Fibroblast of lung (primary cell): ENCODE results near the gene RRP12. TPM values are rescaled to one million over a fixed set of nuclear protein-coding genes. Genes with fewer than 3 reads are reported as not detected.

ENCODE experiments used
- DNase-seq, 2 donors: peaks; one replicate each; pipeline versions ENCODE4 v3.0.0 to v3.0.0-alpha.2; 2010; ENCODE audit warnings: low read depth in 2 of 2
- H2AFZ ChIP-seq: 2 replicates; pipeline ENCODE4 v1.5.1; 2012; ENCODE audit warnings: low read length, control low read depth, inconsistent platforms
- H3K27ac ChIP-seq: 2 replicates; pipeline ENCODE4 v1.5.1; 2011; ENCODE audit warnings: low read length, control low read depth; ENCODE audit not compliant: insufficient read depth
- H3K27me3 ChIP-seq: 2 replicates; pipeline ENCODE4 v1.5.1; 2011; ENCODE audit warnings: mild to moderate bottlenecking, low read length; ENCODE audit not compliant: control insufficient read depth, insufficient read depth
- H3K36me3 ChIP-seq: 2 replicates; pipeline ENCODE4 v1.5.1; 2011; ENCODE audit warnings: low read length; ENCODE audit not compliant: control insufficient read depth, insufficient read depth
- H3K4me1 ChIP-seq: 2 replicates; pipeline ENCODE4 v1.5.1; 2011; ENCODE audit warnings: low read length; ENCODE audit not compliant: control insufficient read depth, insufficient read depth; ENCODE audit errors: extremely low read depth
- H3K4me2 ChIP-seq: 2 replicates; pipeline ENCODE4 v1.5.1; 2011; ENCODE audit warnings: low read length, control low read depth; ENCODE audit not compliant: insufficient read depth; ENCODE audit errors: extremely low read depth
- H3K4me3 ChIP-seq, 4 experiments: fragments of 200-600 bp in 1 of 4; sonication (generic) in 1 of 4; replicated peaks in 1 of 4; 2 replicates each; pipeline ENCODE4 v1.5.1; 2011 to 2016; ENCODE audit warnings: low read length in 4 of 4, low read depth in 3 of 4, mild to moderate bottlenecking in 3 of 4, control low read depth in 2 of 4, inconsistent platforms in 1 of 4, mixed read lengths in 1 of 4; ENCODE audit not compliant: insufficient read depth in 1 of 4; ENCODE audit errors: control extremely low read depth in 1 of 4
- H3K79me2 ChIP-seq: 2 replicates; pipeline ENCODE4 v1.5.1; 2012; ENCODE audit warnings: mild to moderate bottlenecking, low read length, inconsistent platforms; ENCODE audit not compliant: control insufficient read depth, insufficient read depth
- H3K9ac ChIP-seq: 2 replicates; pipeline ENCODE4 v1.5.1; 2011; ENCODE audit warnings: mild to moderate bottlenecking, low read length, control low read depth; ENCODE audit not compliant: insufficient read depth
- H3K9me3 ChIP-seq: 2 replicates; pipeline ENCODE4 v1.5.1; 2012; ENCODE audit warnings: low read depth, low read length; ENCODE audit not compliant: control insufficient read depth, insufficient read depth
- H4K20me1 ChIP-seq: 2 replicates; pipeline ENCODE4 v1.5.1; 2011; ENCODE audit warnings: low read length; ENCODE audit not compliant: control insufficient read depth, insufficient read depth; ENCODE audit errors: extremely low read depth
- EZH2 ChIP-seq: IDR thresholded peaks from 2 replicates; pipeline ENCODE4 v1.5.1; 2012; ENCODE audit warnings: low read length, control low read depth, mild to moderate bottlenecking; ENCODE audit errors: missing control alignments
- polyA plus RNA-seq, 2 donors: library from polyadenylated mRNA; depleted of rRNA in 1 of 2; stranded (reverse) in 1 of 2; unstranded in 1 of 2; fragments of >200 nt; gene quantifications; 2 replicates each; pipeline ENCODE4 v1.2.1, GENCODE V29; 2011 to 2012; ENCODE audit warnings: missing spikeins in 1 of 2
- total RNA-seq: library from RNA; depleted of rRNA; stranded (reverse); fragments of >200 nt; gene quantifications from 2 replicates; pipeline ENCODE4 v1.2.1, GENCODE V29; 2014
- TF ChIP-seq, protein P1 (sequence below), 2 donors: IDR thresholded peaks in 1 of 2; conservative IDR thresholded peaks in 1 of 2; 1 replicate in 1 of 2; 2 replicates in 1 of 2; pipeline ENCODE4 v1.5.1; 2011 to 2012; ENCODE audit warnings: low read length in 2 of 2, control low read depth in 1 of 2, inconsistent platforms in 1 of 2, low read depth in 1 of 2, mild to moderate bottlenecking in 1 of 2

RRP12 gene
- total and polyA plus RNA-seq, 2 donors (not counting 1 experiment from before 2014, with no cell fraction given) = 6.1 to 10.7 TPM

DNA sequence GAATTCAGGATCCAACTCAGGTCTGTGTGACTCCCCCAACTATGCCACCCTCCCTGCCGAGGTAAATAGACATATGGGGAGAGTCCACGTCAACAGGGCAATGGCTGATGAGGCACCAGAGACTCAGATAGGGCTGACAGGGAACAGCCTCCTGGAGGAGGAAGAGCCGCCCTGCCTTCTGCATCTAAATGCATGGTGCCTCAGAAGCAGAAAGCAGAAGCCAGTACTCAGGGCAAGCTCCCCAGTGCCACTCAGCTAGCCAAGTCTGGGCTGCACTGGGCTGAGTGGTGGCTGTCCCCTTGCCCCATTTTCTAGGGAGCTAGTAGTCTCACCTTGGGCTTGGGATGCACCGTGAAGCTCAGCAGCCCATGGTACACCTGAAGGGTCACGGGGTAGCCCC is 11.0 kb downstream of the RRP12 start:
- H3K27ac ChIP-seq = no peak overlapping the region
- no peak overlapping the region for H2AFZ ChIP-seq
- H3K27me3 ChIP-seq = no peaks in the 10 kb centered on the region
- no peak overlapping the region for H3K4me3 ChIP-seq
- H3K9me3 ChIP-seq = no peaks in the 10 kb centered on the region
- DNase-seq = no peak
- H3K4me1 ChIP-seq = no peaks in the 10 kb centered on the region
- no peak overlapping the region for H3K9ac ChIP-seq
- no peaks in the 10 kb centered on the region for H3K79me2 ChIP-seq
- H3K4me2 ChIP-seq = no peak overlapping the region
- H4K20me1 ChIP-seq = no peaks in the 10 kb centered on the region
- TF ChIP-seq, protein P1, sequence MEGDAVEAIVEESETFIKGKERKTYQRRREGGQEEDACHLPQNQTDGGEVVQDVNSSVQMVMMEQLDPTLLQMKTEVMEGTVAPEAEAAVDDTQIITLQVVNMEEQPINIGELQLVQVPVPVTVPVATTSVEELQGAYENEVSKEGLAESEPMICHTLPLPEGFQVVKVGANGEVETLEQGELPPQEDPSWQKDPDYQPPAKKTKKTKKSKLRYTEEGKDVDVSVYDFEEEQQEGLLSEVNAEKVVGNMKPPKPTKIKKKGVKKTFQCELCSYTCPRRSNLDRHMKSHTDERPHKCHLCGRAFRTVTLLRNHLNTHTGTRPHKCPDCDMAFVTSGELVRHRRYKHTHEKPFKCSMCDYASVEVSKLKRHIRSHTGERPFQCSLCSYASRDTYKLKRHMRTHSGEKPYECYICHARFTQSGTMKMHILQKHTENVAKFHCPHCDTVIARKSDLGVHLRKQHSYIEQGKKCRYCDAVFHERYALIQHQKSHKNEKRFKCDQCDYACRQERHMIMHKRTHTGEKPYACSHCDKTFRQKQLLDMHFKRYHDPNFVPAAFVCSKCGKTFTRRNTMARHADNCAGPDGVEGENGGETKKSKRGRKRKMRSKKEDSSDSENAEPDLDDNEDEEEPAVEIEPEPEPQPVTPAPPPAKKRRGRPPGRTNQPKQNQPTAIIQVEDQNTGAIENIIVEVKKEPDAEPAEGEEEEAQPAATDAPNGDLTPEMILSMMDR (conservative IDR thresholded peaks at IDR 0.05 in 1 of 2, IDR thresholded peaks at IDR 0.05 in 1 of 2; ENCODE audit: low read depth in 1 of 2, low read length in 2 of 2) = no peak
- no peak for TF ChIP-seq EZH2
- peaks cover 14% of the 10 kb centered on the region for H3K36me3 ChIP-seq

DNA sequence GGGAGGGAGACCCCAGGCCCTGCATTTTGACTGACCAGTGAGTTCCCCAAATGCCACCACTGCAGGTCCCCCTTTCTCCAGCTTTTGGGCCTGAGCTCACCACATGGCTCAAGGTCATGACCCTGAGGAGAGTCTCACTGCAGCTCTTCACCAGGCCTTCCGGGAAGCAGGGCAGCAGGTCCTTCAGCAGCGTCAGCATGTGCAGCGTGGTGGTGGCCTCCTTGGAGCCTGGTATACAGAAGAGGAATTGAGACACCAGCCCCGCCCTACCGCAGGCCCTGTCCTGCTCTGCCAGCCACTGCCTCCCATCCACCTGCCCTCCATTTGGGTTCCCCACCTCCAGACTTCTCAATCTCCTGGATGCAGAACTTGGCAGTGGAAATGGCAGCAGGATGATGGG is 13.0 kb downstream of the RRP12 start:
- peaks cover 16% of the 10 kb centered on the region for H3K36me3 ChIP-seq
- no peak overlapping the region for H3K27ac ChIP-seq
- no peaks in the 10 kb centered on the region for H4K20me1 ChIP-seq
- H3K4me1 ChIP-seq = no peaks in the 10 kb centered on the region
- no peak overlapping the region for H3K9ac ChIP-seq
- H3K4me2 ChIP-seq = no peak overlapping the region
- DNase-seq = no peak
- no peak overlapping the region for H3K4me3 ChIP-seq
- no peaks in the 10 kb centered on the region for H3K27me3 ChIP-seq
- H3K9me3 ChIP-seq = no peaks in the 10 kb centered on the region
- TF ChIP-seq, protein P1 (conservative IDR thresholded peaks at IDR 0.05 in 1 of 2, IDR thresholded peaks at IDR 0.05 in 1 of 2; ENCODE audit: low read depth in 1 of 2, low read length in 2 of 2) = no peak
- no peak for TF ChIP-seq EZH2
- H2AFZ ChIP-seq = no peak overlapping the region
- no peaks in the 10 kb centered on the region for H3K79me2 ChIP-seq

DNA sequence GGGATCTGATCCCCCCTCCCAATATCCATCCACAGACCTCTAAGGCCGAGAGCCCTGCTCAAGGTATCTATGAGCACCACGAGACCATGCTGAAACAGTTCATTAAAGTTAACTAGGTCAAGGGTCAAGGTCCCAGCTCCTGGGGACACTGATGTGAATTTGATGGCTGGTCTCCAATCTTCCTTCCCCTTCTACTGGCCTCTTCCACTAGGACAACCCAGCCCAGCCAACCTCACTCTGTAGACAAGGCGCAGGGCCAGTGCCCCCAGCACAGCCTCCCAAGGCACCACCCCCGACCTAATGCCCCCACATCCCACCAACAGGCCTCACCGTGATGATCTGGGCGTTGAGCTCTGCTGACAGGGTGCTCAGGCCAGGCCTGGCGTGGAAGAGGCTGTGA is 15.6 kb downstream of the RRP12 start:
- Histone ChIP-seq H3K9me3 (no peaks in the 10 kb centered on the region), H3K4me1 (no peaks in the 10 kb centered on the region), H2AFZ (no peak overlapping the region), H3K27me3 (no peaks in the 10 kb centered on the region), H3K4me2 (no peak overlapping the region), H3K36me3 (peaks cover 14% of the 10 kb centered on the region), H3K27ac (no peak overlapping the region), H4K20me1 (no peaks in the 10 kb centered on the region), H3K4me3 (no peak overlapping the region), H3K79me2 (no peaks in the 10 kb centered on the region), H3K9ac (no peak overlapping the region)
- DNase-seq = no peak
- TF ChIP-seq, protein P1 (conservative IDR thresholded peaks at IDR 0.05 in 1 of 2, IDR thresholded peaks at IDR 0.05 in 1 of 2; ENCODE audit: low read depth in 1 of 2, low read length in 2 of 2) = no peak
- no peak for TF ChIP-seq EZH2
